ENCODE measurements around the gene PCDH15.
"Not testable (repeated sequence)": the region's sequence is repeated elsewhere in the genome, so short reads cannot be mapped to it uniquely, and the experiment has no call there.

The PCDH15 gene

DNA sequence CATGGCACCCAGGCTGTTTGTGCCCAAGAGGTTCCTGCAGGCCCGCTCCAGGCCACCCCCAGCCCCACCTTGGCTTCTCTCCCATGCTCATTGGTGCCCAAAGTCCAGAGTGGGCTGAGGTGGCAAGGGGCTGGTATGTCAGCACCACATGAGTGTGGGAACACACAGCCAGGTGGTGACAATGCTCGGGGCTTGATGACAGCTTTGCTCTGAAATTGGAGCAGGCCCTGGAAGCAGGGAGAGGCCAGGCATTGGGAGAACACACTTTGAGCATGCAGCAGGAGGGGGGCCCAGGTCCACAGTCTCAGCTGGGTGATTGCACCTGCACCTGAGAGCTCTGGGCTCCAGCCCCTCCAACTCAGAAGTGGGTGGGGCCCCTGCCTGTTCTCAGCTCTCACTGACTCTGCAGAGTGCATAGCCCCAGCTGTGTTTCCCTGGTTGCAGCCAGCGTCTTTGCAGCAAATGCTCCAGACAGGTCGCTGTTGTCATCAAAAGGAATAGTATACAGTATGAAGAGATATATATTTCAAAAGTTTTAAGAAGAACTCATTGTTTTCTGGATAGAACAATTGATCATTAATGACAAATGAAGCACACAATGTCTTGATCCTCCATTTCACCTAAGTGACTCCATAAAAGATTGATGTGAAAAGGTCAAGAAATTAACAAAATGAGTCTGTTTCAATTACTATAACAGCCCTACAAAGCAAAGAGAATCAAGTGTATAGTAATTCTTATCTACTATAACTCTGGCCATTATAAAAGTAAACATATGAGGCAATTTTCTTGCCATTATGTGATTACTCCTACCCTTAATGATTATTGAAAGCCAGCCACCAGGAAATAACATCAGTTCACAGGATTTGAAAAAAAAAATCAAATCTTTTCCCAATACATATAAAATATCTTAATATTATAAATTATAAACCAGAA lies 848.1 kb downstream of the PCDH15 start:
- no peak for DNase-seq

DNA sequence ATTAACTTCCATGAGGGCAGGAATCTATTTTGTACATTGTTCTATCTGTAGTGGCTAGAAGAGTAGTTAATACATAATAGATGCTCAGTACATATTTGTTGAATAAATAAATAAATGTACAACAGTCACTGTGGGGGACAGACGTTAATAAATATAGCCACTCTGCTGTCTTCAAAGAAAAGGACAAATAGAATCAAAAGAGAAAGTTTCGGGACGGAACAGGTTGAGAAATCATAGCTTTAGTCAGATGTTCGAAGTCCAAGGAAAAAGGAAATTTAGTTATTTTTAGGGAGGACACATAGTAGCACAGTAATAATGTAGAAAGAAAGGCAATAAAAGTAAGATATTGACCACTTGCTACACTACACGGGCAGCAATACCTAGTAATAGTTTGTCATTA lies 861.4 kb downstream of the PCDH15 start:
- no peak for DNase-seq

DNA sequence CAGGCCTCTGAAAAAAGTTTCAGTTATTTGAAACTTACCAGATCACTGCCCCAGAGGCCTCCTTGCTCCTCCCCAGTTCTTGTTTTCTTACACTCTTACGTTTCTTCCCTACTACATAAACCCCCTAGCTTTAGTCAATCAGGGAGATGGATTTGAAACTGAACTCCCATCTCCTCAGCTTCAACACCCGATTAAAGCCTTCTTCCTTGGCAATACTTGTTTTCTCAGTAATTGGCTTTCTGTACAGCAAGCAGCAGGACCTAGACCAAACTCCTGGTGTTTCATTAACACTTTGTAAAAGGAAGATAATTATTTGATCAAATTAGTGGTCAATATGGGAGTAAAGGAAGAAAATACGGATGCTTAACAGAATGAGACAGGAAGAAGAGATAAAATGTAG lies 870.4 kb downstream of the PCDH15 start:
- no peak for DNase-seq

DNA sequence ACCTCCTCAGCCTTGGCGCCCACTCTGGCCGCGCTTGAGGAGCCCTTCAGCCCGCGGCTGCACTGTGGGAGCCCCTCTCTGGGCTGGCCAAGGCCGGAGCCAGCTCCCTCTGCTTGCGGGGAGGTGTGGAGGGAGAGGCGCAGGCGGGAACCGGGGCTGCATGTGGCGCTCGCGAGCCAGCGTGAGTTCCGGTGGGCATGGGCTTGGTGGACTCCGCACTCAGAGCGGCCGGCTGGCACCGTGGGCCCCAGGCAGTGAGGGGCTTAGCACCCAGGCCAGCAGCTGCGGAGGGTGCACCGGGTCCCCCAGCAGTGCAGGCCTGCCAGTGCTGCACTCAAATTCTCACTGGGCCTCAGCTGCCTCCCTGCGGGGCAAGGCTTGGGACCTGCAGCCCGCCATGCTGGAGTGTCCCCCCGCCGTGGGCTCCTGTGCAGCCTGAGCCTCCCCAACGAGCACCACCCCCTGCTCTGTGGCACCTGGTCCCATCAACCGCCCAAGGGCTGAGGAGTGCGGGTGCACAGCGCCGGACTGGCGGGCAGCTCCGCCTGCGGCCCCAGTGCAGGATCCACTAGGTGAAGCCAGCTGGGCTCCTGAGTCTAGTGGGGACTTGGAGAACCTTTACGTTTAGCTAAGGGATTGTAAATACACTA lies 876.9 kb downstream of the PCDH15 start:
- not testable (repeated sequence) for DNase-seq

DNA sequence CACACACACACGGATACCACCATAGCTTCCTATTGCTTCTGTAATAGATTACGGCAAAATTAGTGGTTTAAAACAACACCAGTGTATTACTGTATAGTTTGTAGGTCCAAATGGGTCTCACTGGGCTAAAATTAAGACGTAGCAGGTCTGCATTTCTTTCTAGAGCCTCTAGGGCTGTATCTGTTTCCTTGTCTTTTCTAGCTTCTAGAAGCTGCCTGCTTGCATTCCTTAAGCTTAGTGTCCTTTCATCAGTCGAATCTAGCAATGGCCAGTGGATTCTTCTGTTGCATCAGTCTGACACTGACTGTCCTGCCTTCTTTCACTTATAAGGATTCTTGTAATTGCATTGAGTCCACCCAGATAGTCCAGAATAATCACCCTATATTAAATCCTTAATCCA lies 882.3 kb downstream of the PCDH15 start:
- no peak for DNase-seq

DNA sequence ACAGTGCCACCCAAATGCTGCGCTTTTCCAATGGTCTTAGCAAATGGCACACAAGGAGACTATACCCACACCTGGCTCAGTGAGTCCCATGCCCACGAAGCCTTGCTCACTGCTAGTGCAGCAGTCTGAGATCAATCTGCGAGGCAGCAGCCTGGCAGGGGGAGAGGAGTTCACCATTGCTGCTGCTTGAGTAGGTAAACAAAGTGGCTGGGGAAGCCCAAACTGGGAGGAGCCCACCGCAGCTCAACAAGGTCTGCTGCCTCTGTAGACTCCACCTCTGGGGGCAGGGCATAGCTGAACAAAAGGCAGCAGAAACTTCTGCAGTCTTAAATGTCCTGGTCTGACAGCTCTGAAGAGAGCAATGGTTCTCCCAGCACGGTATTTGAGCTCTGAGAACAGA lies 891.2 kb downstream of the PCDH15 start:
- no peak for DNase-seq

DNA sequence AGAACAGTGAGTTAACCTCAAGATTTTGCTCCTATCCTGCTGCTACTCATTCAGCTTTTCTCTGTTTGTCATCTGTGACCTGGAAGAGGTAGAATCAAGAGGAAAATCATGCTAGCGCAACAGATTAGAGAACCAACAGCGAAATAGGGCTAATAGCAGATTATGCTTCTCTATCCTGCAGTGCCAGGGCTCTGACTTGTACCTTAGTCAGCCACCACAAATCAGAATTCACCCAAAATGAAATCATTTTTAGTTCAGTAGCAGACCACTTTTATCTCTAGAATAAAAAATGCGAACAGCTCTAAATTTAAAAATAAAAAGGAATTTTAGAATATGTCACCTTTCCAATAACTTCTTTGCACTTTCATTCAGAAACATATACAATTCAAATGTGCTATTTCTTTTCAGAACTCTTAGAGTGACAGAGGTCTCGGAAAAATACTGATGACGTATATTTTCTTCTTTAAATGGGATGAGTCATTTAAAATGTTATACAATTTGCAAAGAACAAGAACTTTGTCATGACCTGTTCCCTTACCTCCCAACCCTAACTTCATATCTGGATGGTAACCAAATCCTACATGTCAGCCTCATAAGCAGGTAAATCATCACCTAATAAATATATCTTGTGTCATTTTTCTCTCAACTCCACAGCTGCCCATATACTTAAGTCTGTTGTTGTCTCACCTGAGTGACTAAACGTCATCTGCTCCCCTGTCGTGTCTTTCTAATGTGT lies 896.4 kb downstream of the PCDH15 start:
- DNase-seq, result no peak

DNA sequence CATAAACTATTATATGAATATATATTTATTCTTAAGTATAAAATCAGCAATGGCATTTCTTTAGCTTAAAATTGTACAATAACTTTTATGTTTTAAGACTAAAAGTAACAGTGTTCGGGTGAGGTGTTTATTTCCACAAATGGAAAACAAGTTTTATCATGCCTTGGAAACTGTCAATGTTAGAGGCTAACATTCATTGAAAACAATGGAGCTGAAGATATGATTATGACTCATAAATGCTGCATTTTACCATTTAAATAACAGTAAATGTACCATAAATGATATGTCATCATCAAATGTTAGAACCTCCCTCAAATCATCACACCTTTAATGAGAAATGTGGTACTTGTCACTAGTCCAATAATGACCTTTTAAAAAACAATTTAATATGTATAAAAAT lies 897.3 kb downstream of the PCDH15 start:
- DNase-seq, result no peak

DNA sequence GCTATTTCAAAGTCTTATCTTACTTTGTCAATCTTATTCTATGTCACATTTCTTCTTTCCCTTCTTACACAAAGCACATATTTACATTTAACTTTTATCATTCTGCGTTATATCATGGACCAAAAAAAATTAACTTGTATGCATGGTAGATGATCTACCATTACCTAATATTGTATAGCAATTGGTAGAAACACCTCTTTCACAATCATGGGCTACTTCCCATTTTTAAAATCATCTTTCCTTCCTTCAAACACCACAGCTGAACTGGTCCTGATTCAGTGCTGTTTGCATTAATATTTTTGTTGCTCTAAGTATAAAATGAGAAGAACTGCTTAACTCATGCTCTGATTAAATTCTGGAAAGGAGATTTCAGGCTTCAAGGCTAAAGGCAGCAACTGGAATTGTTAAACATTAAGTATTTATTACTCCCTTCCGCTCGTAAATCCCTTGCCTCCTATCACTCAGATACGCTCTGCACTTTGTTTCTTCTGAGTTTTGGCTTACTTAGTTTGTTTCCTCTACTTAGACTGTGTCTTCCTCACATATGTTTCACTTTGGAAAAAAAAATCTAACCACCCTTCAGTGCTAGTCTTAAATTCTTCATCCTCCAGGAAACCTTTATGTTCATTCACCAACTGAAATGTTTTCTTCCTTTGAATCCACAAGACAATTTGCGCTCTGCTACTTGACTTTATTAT lies 901.4 kb downstream of the PCDH15 start:
- DNase-seq, result no peak

DNA sequence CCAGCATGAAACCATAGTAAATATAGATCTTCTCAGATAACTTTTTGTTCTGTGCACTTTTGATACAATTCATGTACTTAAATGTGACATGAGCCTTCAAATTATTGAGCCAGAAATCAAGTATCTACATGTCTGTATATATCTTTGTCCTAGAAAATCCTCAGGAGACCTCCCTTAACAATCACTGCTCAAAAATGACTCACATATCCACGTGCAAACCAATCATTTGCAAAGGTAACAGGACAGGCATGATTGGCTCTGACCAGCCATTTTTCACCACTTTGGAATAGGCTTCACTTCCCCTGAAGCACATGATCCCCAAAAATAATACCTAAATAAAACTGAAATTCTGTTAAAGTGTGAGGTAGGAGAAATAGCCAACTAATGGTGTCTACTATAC lies 902.5 kb downstream of the PCDH15 start:
- no peak for DNase-seq

DNA sequence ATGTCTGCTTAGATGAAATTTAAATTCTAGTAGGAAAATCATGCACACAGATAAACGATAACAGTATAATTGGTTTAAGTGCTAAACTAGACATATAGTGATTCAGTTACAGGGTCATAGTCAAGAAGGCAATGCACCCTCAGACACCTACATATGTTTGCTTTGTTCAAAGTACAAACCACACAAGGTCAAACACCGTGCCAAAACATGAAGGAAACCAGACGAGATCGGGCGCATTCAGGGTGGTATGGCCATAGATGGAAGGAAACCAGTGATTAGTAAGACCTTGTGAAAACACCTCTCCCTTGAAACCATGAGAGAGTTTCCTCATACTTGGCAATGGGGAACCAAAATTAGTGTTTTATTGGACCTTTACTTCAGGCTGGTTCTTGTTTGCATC lies 906.9 kb downstream of the PCDH15 start:
- no peak for DNase-seq

DNA sequence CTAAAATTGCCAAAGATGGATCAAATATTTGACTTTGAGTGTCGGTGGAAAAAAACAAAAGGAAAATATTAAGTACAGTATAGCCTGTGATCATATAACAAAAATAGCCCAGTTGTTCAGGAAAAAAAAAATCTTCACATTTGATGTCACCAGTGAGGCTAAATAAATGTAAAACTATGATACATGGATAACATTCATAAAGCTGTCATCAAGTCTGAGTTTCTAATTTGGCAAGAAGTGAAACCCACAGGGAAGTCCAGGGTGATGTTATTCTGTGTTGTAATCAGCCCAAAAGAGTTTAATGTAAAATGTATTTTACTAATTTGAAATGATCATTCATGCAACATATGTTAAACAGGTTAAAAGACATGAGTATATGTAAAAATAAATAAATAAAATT lies 908.0 kb downstream of the PCDH15 start:
- DNase-seq, result no peak

DNA sequence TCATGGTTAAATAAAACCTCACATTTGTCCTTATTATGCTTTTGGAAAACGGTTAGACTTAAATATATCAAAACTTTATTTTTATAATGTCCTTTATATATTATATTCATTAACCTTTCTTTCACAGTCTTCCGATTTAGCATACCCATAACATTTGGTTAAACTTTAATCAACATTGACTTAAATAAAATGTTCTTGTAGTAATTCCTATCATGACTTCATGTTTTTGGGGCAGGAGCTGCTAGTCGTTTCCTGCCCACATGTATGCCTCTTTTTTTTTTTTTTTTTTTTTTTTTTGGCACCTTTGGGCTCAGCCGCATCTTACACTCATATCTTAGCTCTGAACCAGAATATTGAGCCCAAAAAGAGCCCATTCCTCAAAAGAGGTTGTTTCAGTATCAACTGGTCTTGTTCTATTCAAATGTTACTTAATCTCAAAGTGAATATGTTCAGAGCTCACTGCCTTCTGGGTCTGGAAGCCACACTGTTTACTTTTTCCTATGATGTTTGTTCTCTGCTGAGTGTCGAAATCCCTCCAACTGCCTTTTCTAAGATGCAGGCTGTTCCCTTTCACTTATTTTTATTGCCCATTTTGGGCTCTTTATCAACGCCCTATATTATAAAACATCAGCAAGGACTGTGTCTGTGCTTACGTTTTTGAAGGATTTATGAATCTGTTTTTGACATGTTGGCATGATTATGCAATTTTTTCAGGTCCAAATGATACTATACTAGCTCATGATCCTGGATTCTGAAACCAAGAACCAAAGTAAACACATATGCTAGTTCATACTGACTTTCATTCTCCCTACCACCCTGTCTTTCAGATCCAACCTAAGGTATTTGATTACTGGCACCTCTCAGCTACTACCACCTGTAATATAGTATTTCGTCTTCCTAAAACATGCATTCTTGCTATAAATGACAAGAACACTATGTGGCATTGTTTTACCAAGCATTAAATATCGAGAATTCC lies 914.4 kb downstream of the PCDH15 start:
- no peak for DNase-seq

DNA sequence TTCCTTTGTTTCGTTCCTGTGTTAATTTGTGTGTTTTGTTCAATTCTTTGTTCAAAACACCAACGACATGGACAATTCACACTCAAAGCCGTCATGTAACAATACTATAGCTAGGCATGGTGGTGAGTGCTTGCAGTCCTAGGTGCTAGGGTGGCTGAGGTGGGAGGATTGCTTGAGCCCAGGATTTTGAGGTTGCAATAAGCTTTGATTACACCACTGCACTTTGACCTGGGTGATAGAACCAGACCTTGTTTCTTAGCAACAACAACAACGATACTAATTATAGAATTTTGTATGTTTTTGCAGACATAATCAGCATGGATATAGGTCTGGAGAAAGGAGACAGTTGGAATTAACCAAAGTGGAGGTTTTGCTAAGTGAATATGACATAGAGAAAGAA lies 936.2 kb downstream of the PCDH15 start:
- no peak for DNase-seq

DNA sequence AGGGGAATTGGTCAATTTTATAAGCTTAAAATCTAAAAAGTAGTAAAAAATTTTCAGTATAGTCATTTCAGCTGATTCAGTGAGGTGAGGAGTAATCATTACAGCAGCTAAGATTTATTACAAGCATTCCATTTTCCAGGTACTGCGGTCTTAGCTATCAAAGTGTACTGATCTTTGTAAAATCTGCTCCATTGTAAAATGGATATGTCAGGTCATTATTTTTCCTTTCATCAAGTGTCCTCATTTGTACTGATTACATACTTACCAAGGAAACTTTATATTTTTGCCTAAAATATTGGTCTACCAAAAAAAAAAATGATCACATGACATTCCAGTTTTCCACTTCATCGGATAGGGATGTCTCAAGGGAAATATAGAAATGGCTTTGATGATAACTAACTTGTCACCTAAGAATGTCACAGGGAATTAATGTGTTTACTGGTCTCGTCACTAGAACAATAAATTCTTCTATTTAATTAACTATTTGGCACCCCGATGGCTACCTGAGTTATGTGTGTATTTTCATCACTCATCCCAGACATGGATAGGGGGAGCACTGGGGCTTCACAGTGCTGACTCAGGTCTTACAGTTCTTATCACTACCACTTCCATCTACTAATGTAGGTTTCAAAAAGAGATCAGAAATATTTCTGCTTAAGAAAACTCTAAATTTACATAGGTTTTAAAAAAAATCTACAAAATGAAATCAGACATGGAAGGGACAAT lies 948.4 kb downstream of the PCDH15 start:
- DNase-seq, result no peak

DNA sequence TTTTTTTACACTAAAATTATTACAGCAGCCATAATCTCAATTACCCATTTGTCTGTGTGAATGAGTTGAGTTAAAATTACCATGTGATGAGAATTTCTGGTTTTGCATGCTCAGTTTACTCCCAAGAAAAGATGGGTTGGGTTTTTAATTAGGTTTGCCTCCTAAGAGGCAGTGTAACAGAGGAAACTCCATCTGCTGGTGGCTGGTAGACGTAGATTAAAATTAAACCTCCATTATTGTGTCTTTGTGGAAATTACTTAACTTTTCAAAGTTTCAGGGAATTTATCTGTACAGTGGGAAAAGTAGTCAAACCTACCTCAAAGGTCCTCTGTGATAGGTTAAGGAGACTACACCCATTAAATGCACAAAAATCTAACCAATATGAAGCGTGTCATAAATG lies 954.2 kb downstream of the PCDH15 start:
- DNase-seq, result no peak

DNA sequence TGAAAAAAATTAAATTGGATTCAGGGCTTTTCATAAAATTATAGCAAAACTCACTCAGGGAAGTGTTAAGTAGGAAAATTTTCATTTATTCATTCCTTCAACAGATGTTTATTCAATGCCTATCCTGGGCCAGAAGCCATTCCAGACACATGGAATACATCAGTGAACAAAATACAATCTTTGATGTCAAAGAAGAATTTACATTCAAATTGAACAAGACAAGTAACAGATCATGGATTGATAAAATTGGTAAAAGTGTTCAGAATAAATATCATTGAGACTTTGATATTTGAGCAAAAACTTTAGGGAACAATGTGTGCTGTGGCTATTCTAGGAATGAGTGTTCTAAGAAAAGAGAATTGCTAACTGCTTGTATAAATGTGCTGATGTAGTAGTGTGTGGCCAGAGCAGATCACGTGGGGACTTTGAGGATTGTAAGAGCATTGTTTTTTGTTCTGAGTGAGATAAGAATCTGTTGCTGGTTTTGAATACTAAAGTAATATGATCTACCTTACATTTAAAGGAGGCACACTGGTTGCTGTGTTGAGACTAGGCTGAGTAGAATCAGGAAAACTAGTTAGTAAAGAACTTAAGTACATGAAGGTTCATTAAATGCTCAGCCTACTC lies 957.2 kb downstream of the PCDH15 start:
- no peak for DNase-seq

DNA sequence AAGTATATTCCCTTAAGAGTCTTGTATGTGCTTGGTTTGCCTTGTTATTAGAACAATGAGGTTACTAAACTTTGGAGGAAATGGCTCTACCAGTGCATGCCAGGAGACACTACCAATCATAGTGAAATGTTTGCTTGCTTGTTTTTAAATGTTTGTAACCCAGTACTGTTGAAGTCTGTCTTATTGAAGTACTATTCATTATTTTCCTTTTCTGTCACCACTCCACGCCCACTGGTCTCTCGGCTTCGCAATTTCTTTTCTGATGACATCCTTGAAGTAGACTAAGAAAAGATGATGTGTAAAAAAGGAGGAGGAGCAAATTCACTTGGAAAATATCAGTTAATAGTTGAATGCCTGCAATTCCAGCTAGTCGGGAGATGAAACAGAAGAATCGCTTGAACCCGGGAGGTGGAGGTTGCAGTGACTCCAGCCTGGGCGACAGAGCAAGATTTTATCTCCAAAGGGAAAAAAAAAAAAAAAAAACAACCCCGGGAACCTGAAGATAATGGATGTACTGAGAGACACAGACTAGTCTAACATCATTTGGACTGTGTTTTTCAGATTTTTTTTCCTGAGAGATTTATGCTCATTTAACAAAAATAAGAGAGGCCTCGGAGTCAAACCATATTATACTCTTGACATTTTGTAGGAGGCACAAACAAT lies 959.4 kb downstream of the PCDH15 start:
- no peak for DNase-seq

DNA sequence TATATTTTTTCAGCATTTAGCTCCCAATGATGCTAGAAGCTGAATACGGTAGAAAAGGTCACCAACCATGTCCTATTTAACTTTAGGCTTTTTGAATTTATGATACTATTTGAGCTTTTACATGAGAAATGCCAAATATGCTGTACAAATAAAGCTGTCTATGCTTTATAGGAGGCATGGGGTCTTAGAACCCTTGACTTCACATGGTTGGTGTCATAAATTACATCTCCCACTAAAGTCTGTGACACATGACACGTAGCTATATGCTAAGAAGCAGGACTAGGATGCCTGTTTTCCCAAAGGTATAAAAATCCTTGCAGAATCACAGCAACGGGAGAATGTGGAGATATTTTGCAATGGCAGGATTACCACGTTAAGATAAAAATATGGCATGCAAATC lies 960.4 kb downstream of the PCDH15 start:
- DNase-seq, result no peak

DNA sequence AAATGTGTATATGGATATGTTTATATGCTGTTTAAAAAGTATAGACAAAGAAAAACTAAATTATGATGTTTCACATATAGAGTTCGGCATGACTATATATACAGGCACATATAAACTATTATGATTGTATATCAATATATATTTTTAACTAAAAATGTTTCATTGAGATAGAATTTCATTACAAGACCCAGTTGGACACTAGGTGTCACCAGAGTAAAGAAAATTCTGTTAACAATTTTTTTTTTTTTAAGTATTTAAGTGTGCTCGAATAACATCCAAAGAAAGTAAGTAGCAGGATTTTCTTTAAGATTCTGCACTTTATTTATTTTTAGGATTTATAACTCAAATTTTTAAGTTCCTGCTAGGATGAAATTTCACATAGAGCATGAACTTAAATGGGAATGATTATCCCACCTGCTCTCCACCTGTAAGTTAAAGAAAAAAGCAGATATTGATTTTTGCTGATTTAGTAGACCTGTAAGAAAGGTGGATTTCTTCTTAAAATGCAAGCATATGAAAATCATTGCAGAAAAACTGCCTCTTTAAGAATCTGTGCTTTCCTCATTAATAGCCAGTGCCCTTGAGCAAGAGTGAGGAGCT lies 961.5 kb downstream of the PCDH15 start:
- no peak for DNase-seq
